Panc1 (cell line): Measurements from ENCODE around the gene ATP2B1. TPM values are rescaled to one million over a fixed set of nuclear protein-coding genes. Genes with fewer than 3 reads are reported as not detected.

Experiments used
- ATAC-seq: fragments of 200-7000 bp; cut with Tn5 transposase; 2 replicates; pipeline ENCODE4 v1.9.1; 2020; ENCODE audit warnings: mild to moderate bottlenecking, moderate library complexity
- BruUV-seq: library from RNA; stranded (reverse); fragments of 400-500 nt; replicated peaks from 2 replicates; lab custom pipeline; 2021; lab: Mats Ljungman, UMichigan
- CTCF ChIA-PET: fragments of 300-600 bp; sonication (Branson Sonifier 250); formaldehyde crosslinking; loops from one replicate; lab custom pipeline; 2022; ENCODE audit warnings: antibody characterized with exemption; lab: Charles Lee
- POLR2A ChIA-PET: fragments of 300-600 bp; sonication (Branson Sonifier 250); formaldehyde crosslinking; loops from one replicate; lab custom pipeline; 2022; ENCODE audit warnings: antibody characterized with exemption; lab: Charles Lee
- DNase-seq: peaks from one replicate; pipeline ENCODE4 v3.0.0-alpha.2; 2010; ENCODE audit warnings: low read depth, low spot score
- H3K27ac ChIP-seq: 2 replicates; pipeline ENCODE4 v1.5.1; 2011; ENCODE audit warnings: mild to moderate bottlenecking, low read length, inconsistent platforms
- H3K27me3 ChIP-seq: fragments of 200-500 bp; sonication (Bioruptor generic); 2 replicates; pipeline ENCODE4 v1.6.0; 2014; ENCODE audit warnings: low read length, inconsistent platforms; ENCODE audit not compliant: control insufficient read depth, insufficient read depth
- H3K36me3 ChIP-seq: fragments of 200-500 bp; sonication (Bioruptor generic); 2 replicates; pipeline ENCODE4 v1.5.1; 2014; ENCODE audit warnings: inconsistent platforms, mild to moderate bottlenecking, low read length, moderate library complexity; ENCODE audit not compliant: control insufficient read depth, insufficient read depth
- H3K4me1 ChIP-seq: 2 replicates; pipeline ENCODE4 v1.5.1; 2011; ENCODE audit warnings: inconsistent platforms, mild to moderate bottlenecking, low read length, moderate library complexity; ENCODE audit not compliant: control insufficient read depth, insufficient read depth
- H3K4me3 ChIP-seq, 2 experiments: 2 replicates each; pipeline ENCODE4 v1.5.1; 2011 to 2012; ENCODE audit warnings: low read depth in 2 of 2, low read length in 2 of 2, mild to moderate bottlenecking in 2 of 2, inconsistent platforms in 1 of 2, moderate library complexity in 1 of 2
- H3K9me3 ChIP-seq: fragments of 200-500 bp; sonication (Bioruptor generic); 2 replicates; pipeline ENCODE4 v1.5.1; 2014; ENCODE audit warnings: low read depth, mild to moderate bottlenecking, inconsistent platforms, low read length, moderate library complexity; ENCODE audit not compliant: control insufficient read depth, insufficient read depth
- CTCF ChIP-seq: fragments of 450-650 bp; IDR thresholded peaks from 2 replicates; pipeline ENCODE4 v1.5.1; 2017; ENCODE audit warnings: mild to moderate bottlenecking
- POLR2AphosphoS5 ChIP-seq: IDR thresholded peaks from 2 replicates; pipeline ENCODE4 v1.6.1; 2012; ENCODE audit warnings: mild to moderate bottlenecking, low read depth, low read length, moderate library complexity
- REST ChIP-seq, 2 experiments: IDR thresholded peaks; 2 replicates each; pipeline ENCODE4 v1.6.1; 2011 to 2012; ENCODE audit warnings: low read depth in 2 of 2, control low read depth in 1 of 2, low read length in 1 of 2, mild to moderate bottlenecking in 1 of 2, moderate library complexity in 1 of 2; ENCODE audit not compliant: insufficient read depth in 1 of 2
- SIN3A ChIP-seq: IDR thresholded peaks from 2 replicates; pipeline ENCODE4 v1.6.1; 2012; ENCODE audit warnings: low read depth, mild to moderate bottlenecking, low read length, moderate library complexity, borderline replicate concordance; ENCODE audit not compliant: insufficient read depth
- TCF7L2 ChIP-seq: IDR thresholded peaks from 2 replicates; pipeline ENCODE4 v1.6.1; 2011; ENCODE audit warnings: mild to moderate bottlenecking, low read depth, low read length, inconsistent platforms
- in situ Hi-C: cut with HindIII; loops from 2 replicates; pipeline ENCODE4 v1.10.0; 2016; ENCODE audit warnings: low sequenced_read_pairs, low pct_unique_long_range_greater_than_20kb
- intact Hi-C: fragments of 100-400 bp; cut with micrococcal nuclease; formaldehyde crosslinking; loops from one replicate; pipeline ENCODE4 v1.10.0; 2022; ENCODE audit not compliant: unreplicated experiment
- total RNA-seq: library from RNA; stranded (reverse); gene quantifications from one replicate; pipeline ENCODE4 v1.2.1, GENCODE V29; 2021; ENCODE audit not compliant: unreplicated experiment

Gene ATP2B1
- total RNA-seq, 1 experiment from 2014 or later = 64.5 TPM

GRCh38 chr12:89712706-89713105, 4.1 kb upstream of the ATP2B1 start:
- BruUV-seq = no TSS peak
- Histone ChIP-seq H3K27me3 (peaks cover 3% of the 10 kb centered on the region), H3K4me3 (no peak overlapping the region), H3K36me3 (no peaks in the 10 kb centered on the region; the same call in 1 of the 2 replicates), H3K27ac (no peak overlapping the region), H3K9me3 (no peaks in the 10 kb centered on the region), H3K4me1 (no peaks in the 10 kb centered on the region)
- in situ Hi-C loops (no loop called here), intact Hi-C loops (no loop called here)
- ChIA-PET CTCF (no interaction called here), POLR2A (no interaction called here)
- DNase-seq (no peak), ATAC-seq (no peak)
- TF ChIP-seq SIN3A = no peak
- no peak for TF ChIP-seq TCF7L2
- no peak for TF ChIP-seq REST (IDR thresholded peaks at IDR 0.05; ENCODE audit: insufficient read depth in 1 of 2, low read depth in 2 of 2, low read length in 1 of 2)
- no peak for TF ChIP-seq POLR2AphosphoS5
- no peak for TF ChIP-seq CTCF

- ATAC-seq (no peak), DNase-seq (no peak)
- Histone ChIP-seq H3K36me3 (no peaks in the 10 kb centered on the region; the same call in 1 of the 2 replicates), H3K4me1 (peaks cover 7% of the 10 kb centered on the region), H3K9me3 (no peaks in the 10 kb centered on the region), H3K27me3 (peaks cover 3% of the 10 kb centered on the region), H3K4me3 (peak overlapping the region; percentile 78 to 88; a peak in 3 of 4 replicates), H3K27ac (peak overlapping the region; percentile 79; the same call in 1 of the 2 replicates)
- TF ChIP-seq POLR2AphosphoS5 (no peak), REST (IDR thresholded peaks at IDR 0.05; ENCODE audit: insufficient read depth in 1 of 2, low read depth in 2 of 2, low read length in 1 of 2) (no peak), SIN3A (no peak), CTCF (no peak), TCF7L2 (no peak)
- in situ Hi-C loops = no loop called here
- BruUV-seq = TSS peak; percentile 92
- ChIA-PET POLR2A (no interaction called here), CTCF (no interaction called here)
- intact Hi-C loops = no loop called here
Measured at GRCh38 chr12:89710873-89711750, 2.5 kb upstream of the ATP2B1 start.
